ENCODE results near the gene ATAD2B. TPM values are rescaled to one million over a fixed set of nuclear protein-coding genes. Genes with fewer than 3 reads are reported as not detected.

Gene ATAD2B
- total and polyA plus RNA-seq, 2 donors (not counting 1 experiment from before 2014, with no cell fraction given): 3.6 to 11.4 TPM

GRCh38 chr2:23904692-23905091 lies 22.2 kb downstream of the ATAD2B start:
- H3K27me3 ChIP-seq (ENCODE audit: control insufficient read depth, insufficient read depth, low read length): no peaks in the 10 kb centered on the region
- no peak overlapping the region for H3K27ac ChIP-seq (ENCODE audit: insufficient read depth, low read length)
- no peaks in the 10 kb centered on the region for H4K20me1 ChIP-seq (ENCODE audit: control insufficient read depth, extremely low read depth, insufficient read depth, low read length)
- TF ChIP-seq CTCF (conservative IDR thresholded peaks at IDR 0.05 in 1 of 2, IDR thresholded peaks at IDR 0.05 in 1 of 2; ENCODE audit: low read depth in 1 of 2, low read length in 2 of 2) (no peak), EZH2 (IDR thresholded peaks at IDR 0.05; ENCODE audit: low read length, missing control alignments) (no peak)
- peak overlapping the region; percentile 25 for H3K4me2 ChIP-seq (ENCODE audit: extremely low read depth, insufficient read depth, low read length)
- no peak overlapping the region for H3K9ac ChIP-seq (ENCODE audit: insufficient read depth, low read length)
- no peak overlapping the region for H2AFZ ChIP-seq (ENCODE audit: low read length)
- DNase-seq (ENCODE audit: low read depth in 2 of 2): peak; percentile 62 to 70
- peaks cover 10% of the 10 kb centered on the region for H3K79me2 ChIP-seq (ENCODE audit: control insufficient read depth, insufficient read depth, low read length)
- H3K4me1 ChIP-seq (ENCODE audit: control insufficient read depth, extremely low read depth, insufficient read depth, low read length): peaks cover 5% of the 10 kb centered on the region
- no peaks in the 10 kb centered on the region for H3K36me3 ChIP-seq (ENCODE audit: control insufficient read depth, insufficient read depth, low read length)
- H3K9me3 ChIP-seq (ENCODE audit: control insufficient read depth, insufficient read depth, low read depth, low read length): no peaks in the 10 kb centered on the region
- no peak overlapping the region for H3K4me3 ChIP-seq (replicated peaks in 1 of 4; ENCODE audit: control extremely low read depth in 1 of 4, insufficient read depth in 1 of 4, low read depth in 3 of 4, low read length in 4 of 4)

GRCh38 chr2:23904215-23904614 lies 22.7 kb downstream of the ATAD2B start:
- Histone ChIP-seq H3K79me2 (ENCODE audit: control insufficient read depth, insufficient read depth, low read length) (peaks cover 10% of the 10 kb centered on the region), H3K9me3 (ENCODE audit: control insufficient read depth, insufficient read depth, low read depth, low read length) (no peaks in the 10 kb centered on the region)

GRCh38 chr2:23903034-23903433 lies 23.9 kb downstream of the ATAD2B start:
- H3K4me3 ChIP-seq (replicated peaks in 1 of 4; ENCODE audit: control extremely low read depth in 1 of 4, insufficient read depth in 1 of 4, low read depth in 3 of 4, low read length in 4 of 4): no peak overlapping the region
- H4K20me1 ChIP-seq (ENCODE audit: control insufficient read depth, extremely low read depth, insufficient read depth, low read length): no peaks in the 10 kb centered on the region
- no peak for DNase-seq (ENCODE audit: low read depth in 2 of 2)
- no peaks in the 10 kb centered on the region for H3K36me3 ChIP-seq (ENCODE audit: control insufficient read depth, insufficient read depth, low read length)
- no peak overlapping the region for H3K9ac ChIP-seq (ENCODE audit: insufficient read depth, low read length)
- peaks cover 16% of the 10 kb centered on the region for H3K79me2 ChIP-seq (ENCODE audit: control insufficient read depth, insufficient read depth, low read length)
- no peaks in the 10 kb centered on the region for H3K27me3 ChIP-seq (ENCODE audit: control insufficient read depth, insufficient read depth, low read length)
- H2AFZ ChIP-seq (ENCODE audit: low read length): no peak overlapping the region
- peaks cover 5% of the 10 kb centered on the region for H3K4me1 ChIP-seq (ENCODE audit: control insufficient read depth, extremely low read depth, insufficient read depth, low read length)
- H3K9me3 ChIP-seq (ENCODE audit: control insufficient read depth, insufficient read depth, low read depth, low read length): no peaks in the 10 kb centered on the region
- no peak overlapping the region for H3K4me2 ChIP-seq (ENCODE audit: extremely low read depth, insufficient read depth, low read length)
- no peak overlapping the region for H3K27ac ChIP-seq (ENCODE audit: insufficient read depth, low read length)
- TF ChIP-seq EZH2 (IDR thresholded peaks at IDR 0.05; ENCODE audit: low read length, missing control alignments) (no peak), CTCF (conservative IDR thresholded peaks at IDR 0.05 in 1 of 2, IDR thresholded peaks at IDR 0.05 in 1 of 2; ENCODE audit: low read depth in 1 of 2, low read length in 2 of 2) (no peak)

More at GRCh38 chr2:23904215-23904614, 22.7 kb downstream of the ATAD2B start:
- TF ChIP-seq EZH2 (IDR thresholded peaks at IDR 0.05; ENCODE audit: low read length, missing control alignments) (no peak), CTCF (conservative IDR thresholded peaks at IDR 0.05 in 1 of 2, IDR thresholded peaks at IDR 0.05 in 1 of 2; ENCODE audit: low read depth in 1 of 2, low read length in 2 of 2) (no peak)
- no peak overlapping the region for H3K4me3 ChIP-seq (replicated peaks in 1 of 4; ENCODE audit: control extremely low read depth in 1 of 4, insufficient read depth in 1 of 4, low read depth in 3 of 4, low read length in 4 of 4)
- no peaks in the 10 kb centered on the region for H3K27me3 ChIP-seq (ENCODE audit: control insufficient read depth, insufficient read depth, low read length)
- no peak overlapping the region for H3K9ac ChIP-seq (ENCODE audit: insufficient read depth, low read length)
- H4K20me1 ChIP-seq (ENCODE audit: control insufficient read depth, extremely low read depth, insufficient read depth, low read length): no peaks in the 10 kb centered on the region
- no peak overlapping the region for H3K27ac ChIP-seq (ENCODE audit: insufficient read depth, low read length)
- H3K36me3 ChIP-seq (ENCODE audit: control insufficient read depth, insufficient read depth, low read length): no peaks in the 10 kb centered on the region
- H3K4me2 ChIP-seq (ENCODE audit: extremely low read depth, insufficient read depth, low read length): no peak overlapping the region
- no peak for DNase-seq (ENCODE audit: low read depth in 2 of 2)
- H2AFZ ChIP-seq (ENCODE audit: low read length): no peak overlapping the region
- peaks cover 5% of the 10 kb centered on the region for H3K4me1 ChIP-seq (ENCODE audit: control insufficient read depth, extremely low read depth, insufficient read depth, low read length)

Measured in fibroblast of lung (primary cell).